ENCODE data around the gene TMEM115.
A peak's percentile ranks its signal among the peaks of the same experiment; 100 is the strongest.

TMEM115 gene

DNA sequence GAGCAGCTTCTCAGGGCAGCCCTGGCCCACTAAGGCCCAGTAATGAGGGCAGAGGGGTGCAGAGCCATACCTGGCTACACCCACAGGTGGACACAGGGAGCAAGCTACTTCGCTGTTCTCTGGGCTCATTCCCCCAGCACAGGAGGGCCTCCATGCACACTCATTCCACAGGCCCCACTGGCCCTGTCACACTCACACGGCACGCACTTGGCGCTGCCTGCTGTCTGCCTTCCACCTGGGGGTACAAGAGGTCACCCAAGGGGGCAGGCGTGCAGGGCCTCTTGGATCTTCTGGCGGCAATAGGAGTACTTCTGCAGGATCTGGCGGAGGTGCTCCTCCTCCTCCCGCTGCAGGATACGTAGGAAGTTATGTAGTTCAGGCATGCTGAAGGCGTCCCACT lies 29.0 kb downstream of the TMEM115 start:
- no peak for DNase-seq

DNA sequence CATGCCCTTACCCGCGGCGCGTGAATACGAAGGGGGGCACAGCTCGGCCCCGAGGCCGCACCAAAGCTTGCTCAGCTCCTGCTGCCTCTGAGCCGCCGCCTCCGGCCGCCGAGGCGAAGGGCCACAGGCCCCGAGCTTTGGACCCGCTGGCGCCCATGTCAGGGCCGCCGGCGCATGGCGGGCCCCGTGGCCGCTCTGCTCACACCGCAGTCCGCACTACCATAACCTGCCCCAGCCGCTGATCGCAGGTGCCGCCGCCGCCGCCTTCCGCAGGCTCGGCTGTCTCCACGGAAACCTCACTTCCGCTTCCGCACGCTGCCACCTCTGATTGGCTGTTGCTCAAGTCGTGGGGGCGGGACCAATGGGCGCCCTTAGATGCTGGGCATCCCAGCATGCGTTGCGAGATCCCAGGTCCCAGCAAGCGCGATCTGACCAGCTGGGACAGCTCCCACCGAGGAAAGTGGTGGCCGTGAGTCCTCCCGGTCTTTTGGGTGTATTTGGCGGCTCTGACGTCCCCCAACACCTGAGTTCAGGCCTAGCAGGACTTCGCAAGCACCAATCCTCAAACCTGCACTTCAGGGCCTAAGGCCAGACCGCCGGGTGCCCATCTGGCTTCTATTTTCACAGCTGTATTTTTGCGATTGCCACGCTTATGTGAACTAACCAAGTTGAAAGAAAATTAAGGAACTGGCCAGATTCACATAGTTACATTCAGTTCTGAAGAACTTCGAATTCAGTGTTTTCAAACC lies 31.2 kb downstream of the TMEM115 start, which contains the start of gene TUSC2:
Gene TUSC2 (minus strand): TSS at position 281 of the 749 bp plus-strand sequence. CDS start 124 bp downstream, at position 157.
- DNase-seq, result peak; percentile 92

DNA sequence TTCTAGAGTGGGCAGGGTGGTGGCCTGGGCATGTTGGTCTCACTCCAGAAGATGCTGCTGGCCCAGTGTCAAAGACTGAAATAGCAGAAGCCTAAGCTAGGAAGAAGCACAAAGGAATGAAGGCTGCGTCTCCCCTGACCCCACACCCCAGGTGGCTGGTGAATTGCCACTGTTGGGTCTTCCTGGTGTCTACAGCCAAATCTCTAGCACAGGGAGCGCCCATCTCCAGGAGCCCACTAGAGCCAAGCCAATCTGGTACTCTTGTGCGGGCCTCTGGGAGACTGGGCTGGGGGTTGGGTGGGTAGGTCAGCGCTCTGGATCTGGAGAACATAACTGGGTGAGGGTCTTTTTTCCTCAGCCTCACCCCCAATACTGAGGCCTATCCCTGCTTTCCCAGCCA lies 32.2 kb downstream of the TMEM115 start:
- DNase-seq, result no peak

DNA sequence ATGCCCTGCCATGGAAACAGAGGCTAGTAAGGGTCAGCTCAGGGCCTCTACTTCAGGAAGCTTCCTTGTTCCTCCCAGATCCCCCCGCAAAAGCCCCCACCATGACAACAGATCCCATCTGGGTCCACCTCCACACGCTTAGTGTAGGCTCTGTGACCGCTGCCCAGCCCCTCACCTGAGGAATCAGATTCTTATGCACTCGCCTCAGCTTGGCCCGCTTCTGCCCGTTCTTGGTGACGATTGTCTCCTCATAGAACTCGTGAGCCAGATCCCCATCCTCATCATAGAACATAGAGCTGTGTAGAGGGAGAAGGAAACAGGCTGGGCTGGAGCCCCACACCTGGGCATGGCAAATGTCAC lies 33.2 kb downstream of the TMEM115 start:
- DNase-seq, result no peak

DNA sequence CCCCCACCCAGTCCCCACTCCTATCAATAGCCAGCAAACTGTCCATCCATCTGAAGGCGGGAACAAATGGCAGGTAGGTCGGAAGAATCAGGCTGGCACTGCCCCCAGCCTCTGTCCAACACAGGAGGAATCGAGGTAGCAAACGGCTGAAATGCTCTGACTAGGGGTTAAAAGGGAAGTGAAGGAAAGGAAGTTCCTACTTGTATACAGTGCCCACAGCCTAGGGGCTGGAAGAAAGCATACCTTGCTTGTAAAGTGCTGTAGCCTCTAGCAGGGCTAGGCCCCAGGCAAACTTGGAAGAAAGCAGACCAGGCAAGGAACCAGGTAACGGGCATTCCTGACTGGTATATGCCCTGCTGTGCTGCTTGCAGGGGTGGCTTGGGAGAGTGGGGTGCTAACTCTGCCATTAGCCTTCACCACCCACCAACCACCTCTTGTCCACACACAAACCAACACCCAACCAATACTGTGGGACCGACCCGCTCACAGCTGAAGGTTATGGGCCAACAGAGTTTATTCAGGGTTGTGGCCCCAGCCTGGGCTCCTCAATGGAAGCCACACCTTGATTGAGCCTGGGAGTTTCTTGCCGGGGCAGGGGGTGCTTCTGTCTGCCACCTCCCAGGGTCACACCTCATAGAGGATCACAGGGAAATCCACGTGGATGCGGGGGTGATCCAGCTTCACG lies 33.7 kb downstream of the TMEM115 start:
- no peak for DNase-seq

DNA sequence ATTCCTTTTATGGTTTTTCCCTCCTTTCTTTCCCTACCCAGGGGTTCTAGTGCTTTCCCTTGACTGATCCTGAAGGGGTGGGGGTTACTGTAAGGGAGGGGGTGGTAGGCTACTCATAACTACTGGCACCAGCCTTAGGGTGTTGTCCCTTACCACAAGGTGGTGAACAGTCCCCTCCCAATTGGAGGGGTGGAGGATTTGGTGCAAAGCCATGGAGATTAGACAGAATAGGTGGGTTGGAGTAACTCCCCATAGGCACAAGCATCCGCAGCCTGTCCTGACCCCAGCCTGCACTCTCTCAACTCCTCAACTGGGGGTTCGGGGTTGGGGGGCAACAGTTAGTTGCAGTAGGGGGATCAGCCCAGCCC lies 34.2 kb downstream of the TMEM115 start:
- DNase-seq, result no peak

DNA sequence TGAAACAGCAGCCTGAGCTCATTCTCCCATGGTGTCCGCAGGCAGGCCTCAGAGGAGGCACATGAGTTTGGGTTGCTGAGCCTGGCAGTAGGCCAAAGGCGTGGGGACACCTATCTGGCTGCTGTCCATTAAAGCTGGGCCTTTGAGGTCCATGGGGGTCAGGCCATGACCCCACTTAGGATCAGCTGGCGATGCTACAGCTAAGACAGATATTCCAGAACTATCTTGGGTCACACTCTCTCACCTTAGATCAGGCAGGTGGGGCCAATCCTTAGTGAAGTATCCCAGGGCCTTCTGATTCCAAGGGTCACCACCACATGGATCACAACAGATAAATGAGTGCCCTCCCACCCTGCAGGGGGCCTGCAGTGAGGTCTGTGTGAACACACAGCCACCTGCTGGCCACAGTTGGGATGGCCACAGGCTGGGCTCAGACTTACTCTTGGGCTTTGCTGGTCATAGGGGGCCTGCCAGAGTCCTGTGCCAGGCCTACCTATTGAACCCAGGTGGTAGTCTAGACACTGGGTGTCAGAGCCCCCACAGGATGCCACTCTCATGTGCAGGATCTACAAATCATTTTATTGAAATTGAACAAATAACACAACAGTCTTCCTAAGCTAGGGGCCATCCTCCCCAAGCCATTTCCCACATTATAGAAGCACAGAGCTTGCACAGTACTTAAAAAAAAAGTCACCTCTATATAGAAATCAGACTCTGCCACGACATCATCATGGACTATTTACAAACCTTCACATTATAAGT lies 34.8 kb downstream of the TMEM115 start:
- DNase-seq, result peak; percentile 40

DNA sequence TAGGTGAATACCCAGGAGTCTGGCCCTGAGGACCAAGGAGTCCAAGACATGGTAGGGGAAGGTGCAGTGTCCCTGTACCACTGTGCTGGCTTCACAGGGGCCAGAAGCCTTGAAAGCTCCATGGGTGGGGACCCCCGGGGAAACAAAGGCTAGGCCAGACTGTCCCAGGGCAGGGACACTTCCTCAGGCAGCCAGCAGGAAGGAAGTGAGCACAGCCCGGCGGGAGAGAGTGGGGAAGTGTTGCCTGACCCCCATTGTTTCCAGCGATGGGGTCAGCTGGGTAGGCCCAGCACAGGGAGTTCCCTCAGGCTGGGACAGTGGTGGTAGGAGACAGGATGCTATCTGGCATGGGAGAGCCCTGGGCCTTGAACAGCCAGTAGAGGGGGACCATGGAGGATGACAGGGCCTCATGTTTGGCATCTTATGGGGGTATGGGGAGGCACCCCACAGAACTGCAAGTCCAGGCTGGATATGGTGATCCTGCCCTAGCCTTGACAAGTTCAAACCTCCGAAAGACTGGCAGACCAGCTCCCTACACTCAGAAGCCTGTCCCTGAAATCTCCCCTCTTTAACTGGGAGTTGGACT lies 35.6 kb downstream of the TMEM115 start:
- no peak for DNase-seq

DNA sequence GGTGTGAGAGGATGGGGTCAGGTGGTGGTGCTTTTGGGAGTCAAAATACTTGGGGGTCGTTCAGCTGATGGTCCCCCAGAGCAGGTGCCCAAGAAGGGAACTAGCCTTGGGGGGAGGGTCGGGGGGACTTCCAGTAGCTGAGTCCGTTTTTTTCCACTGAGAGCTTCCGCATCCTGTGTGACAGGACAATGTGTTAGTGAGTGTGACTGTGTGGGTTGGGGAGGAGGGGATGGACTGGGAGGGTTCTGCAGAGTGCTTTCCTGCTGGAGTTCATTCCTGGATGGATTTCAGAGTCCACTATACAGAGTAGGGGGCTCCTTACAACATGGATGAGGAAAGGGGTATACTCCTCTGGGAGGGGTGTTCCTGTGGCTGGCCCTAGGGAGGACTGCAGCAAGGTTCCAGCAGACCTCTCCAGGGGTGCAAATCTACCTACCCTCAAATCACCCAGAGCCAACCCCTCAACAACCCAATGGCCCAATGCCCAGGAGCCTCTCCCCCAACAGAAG lies 36.2 kb downstream of the TMEM115 start:
- no peak for DNase-seq

DNA sequence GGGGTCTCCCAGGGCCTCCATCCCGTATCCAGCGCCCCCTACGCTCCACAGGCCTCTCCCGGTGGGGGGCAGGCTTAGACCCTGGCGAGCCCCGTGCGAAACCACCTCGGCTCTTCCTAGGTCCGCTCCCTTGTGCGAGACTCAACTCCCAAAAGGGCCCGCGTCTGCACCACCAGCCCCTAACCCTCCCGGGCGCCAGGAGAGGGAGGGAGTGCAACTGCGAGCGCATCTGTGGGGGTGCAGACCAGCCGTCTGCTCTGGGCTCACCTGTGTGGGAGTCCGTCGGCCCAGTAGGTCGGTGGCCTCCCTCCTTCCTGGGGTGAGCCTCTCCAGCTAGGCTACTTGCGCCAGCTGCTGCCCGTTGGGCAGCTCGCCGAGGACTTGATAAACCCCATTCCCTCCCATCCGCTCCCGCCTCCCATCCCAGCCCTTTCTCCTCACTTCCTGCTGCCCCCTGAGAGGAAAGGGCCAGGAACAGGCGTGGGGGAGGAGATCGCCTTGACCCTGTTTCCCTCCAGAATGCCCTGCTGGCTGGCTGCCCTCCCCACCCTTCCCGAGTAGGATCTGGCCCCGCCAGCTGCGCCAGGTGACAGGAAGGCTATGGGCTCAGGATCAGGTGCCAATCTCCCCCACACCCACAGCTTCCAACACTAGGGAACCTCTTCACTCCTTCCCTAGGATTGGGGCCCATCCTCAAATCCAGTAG lies 36.8 kb downstream of the TMEM115 start, which contains the start of gene HYAL2:
Gene HYAL2 (minus strand): TSS at position 360 of the 706 bp plus-strand sequence. CDS start 2,256 bp downstream, outside the sequence.
- DNase-seq, result no peak

DNA sequence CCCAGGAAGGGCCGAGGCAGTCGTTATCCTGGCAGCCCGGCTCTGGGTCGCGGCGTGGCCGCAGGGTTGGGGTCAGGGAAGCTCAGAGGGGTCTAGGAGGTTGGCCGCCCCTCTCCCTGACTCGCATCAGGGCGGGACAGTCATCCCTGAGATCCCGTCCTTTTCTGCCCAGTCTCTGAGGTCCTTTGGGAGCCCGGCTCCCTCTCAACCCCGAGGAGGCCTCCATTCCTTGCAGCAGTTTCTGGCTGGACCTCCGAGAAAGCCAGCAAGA lies 37.3 kb downstream of the TMEM115 start:
- DNase-seq, result no peak

DNA sequence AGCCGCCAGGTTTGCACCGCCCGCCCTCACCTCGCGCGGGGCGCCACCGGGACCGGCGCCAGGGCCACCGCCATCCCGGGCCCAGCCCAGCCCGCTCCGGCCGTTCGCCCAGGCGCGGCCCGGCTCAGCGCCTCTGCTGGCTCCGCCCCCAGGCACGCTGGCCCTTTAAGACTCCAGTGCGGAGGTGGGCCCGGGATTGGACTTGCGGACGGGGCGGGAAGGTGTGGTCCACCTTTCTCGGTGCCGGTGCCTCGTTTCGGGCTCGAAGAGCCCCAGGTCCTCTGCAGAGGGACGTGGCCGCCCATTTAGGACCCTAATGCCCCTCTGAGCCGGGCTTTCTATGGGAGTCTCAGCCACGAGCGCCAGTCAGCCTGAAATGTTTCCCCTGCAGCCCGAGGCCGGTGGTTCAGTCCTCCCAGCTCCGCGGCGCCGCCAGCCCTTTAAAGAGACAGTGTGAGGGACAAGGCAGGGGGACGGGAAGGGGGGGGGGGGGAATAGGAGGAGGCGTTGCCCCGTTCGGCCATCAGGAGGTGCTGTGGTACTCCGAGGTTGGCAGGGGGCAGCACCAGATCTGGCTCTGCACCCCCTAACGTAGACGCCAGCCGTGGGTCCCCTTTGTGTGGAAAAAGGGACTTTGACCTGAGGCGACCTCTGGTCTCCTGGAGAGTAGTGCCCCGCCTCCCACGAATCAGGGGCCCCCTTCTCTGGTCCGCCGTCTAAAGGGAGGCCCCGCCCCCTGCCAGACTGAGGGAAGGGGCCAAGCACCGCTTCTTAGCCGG lies 37.8 kb downstream of the TMEM115 start:
- peak; percentile 74 for DNase-seq

DNA sequence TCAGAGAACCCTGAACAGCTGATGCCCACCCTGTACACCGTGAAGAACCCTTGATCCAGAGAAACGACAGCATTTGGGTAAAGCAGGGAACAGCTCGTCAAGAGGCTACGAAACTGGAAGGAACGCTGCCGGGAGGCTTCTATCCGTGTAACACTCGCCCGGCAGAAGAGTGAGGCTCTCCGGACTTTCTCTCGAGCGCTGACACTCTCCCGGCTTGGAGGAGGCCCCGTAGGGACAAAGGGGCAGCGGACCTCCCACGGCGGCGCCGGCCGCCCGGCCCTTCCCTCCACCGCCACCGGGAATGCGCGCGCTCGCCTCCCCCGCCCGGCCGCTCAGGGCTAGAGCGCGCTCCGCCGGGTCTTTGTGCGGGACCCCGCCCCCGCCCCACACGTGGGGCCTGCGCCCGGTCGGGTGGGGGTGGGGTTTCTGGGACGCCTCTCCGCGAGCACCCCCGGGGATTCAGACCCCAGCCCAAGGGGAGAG lies 38.4 kb downstream of the TMEM115 start:
- peak; percentile 55 for DNase-seq

DNA sequence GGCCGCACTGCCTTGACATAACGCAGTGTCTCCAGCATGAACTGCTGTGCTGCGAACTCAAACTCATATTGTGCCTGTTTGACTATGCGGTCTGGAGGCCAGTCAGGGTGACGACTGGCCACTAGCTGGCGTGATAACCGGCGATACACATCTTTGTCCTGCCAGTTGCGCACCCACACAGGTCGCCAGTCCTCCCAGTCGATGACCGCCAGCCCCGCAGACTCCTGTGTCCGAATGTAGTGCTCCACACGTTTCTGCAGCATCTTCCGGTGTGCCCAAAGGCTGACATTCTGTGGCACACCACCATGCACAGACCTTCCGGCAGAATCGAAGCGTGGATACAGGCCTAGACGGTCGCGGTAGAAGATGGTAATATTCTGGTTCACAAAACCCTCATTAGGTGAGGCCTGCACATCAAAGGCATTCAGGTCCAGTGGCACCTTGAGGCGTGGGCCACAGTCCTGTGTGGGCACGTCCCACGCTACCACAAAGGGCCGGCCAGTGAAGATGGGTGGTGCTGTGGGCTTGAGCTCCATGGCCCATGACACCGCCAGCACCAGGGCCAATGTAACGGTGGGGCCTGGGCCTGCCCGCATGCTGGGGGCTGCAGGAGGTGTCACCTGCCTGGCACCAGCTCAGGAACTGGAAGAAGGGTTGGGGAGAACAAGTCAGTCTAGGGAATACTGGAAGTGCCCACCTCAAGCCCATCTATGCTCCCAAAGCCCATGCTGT lies 39.3 kb downstream of the TMEM115 start:
- DNase-seq, result no peak

DNA sequence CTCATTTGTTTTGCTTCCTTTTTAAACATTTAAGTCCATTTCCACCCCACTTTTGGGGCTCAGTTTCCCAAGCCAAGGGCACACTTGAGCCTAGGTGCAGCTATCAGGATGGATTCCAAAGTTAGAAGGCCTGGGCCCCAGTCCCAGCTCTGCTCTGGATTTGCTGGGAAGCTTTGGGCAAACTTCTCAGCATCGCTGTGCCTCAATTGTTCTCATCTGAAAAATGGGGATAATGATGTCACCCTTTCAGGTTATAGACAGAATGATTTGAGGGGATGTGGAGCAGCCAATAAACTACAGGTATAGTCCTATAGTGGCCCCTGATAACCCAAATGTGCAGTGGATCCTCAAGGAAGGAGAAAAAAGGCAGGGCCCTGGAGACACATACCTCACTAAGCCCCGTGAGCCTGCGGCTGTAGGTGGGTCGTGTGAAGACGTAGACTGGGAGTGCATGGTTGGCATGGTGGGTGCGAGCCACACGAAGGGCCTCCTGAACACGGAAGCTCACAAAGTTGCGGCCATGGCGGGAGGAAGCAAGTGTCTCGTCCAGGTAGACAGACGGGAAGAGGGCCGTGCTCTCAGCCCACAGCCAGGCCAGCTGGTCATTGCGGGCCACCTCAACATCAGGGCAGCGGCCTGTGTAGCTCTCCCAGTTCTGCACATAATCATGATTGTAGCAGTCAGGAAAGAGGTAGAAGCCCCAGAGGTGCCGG lies 40.0 kb downstream of the TMEM115 start:
- DNase-seq, result no peak

DNA sequence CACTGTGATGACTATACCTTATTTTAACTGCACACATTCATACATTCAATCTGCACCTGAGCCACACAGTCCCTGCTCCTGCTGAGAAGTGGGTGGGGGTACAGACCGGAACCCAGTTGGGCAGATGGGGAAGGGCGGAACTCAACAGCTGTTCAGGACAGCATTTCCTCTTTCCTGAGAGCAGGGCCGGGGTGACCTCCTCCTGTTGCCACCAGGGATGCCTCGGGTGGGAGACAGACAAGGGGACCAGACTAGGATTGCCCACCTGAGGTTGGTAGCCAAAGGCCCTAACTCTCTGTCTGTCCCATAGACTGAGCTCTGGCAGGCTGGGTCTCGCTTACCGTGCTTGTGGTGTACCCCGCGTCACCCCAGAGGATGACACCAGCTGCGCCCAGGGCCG lies 40.7 kb downstream of the TMEM115 start:
- no peak for DNase-seq

DNA sequence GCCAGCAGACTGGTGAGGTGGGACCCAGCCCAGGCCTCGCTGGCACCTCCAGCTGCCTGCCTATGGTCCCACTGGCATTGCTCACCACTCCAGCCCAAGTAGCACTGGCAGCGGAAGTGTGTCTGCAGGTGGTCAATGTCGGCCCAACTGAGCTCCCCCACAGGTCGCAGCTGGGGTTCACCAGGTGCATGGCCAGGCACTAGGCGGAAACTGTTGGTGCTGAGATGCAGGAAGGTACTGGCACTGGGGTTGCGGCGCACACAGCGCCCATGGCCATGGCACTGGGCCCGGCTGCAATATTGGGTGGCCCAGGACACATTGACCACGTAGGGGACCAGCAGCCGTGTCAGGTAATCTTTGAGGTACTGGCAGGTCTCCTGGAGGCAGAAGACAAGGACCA lies 41.2 kb downstream of the TMEM115 start:
- DNase-seq, result no peak

DNA sequence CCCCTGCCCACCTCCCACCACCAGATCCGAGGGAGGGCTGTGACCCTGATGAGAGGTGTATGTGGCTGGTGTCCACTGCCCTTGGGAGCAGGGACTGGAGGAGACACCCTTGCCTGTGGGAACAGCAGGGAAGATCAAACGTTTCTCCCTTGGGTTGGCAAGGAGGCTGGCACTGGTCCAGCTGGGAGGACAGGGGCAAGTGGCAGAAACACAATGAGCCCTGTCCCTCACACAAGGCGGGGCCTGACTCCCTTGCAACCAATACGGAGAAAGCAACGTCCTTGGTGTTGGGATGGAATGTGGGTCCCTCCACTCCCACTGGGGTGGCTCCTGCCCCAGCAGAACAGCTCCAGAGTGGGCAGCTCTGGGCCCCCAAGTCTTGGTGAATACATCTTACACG lies 42.0 kb downstream of the TMEM115 start:
- no peak for DNase-seq

DNA sequence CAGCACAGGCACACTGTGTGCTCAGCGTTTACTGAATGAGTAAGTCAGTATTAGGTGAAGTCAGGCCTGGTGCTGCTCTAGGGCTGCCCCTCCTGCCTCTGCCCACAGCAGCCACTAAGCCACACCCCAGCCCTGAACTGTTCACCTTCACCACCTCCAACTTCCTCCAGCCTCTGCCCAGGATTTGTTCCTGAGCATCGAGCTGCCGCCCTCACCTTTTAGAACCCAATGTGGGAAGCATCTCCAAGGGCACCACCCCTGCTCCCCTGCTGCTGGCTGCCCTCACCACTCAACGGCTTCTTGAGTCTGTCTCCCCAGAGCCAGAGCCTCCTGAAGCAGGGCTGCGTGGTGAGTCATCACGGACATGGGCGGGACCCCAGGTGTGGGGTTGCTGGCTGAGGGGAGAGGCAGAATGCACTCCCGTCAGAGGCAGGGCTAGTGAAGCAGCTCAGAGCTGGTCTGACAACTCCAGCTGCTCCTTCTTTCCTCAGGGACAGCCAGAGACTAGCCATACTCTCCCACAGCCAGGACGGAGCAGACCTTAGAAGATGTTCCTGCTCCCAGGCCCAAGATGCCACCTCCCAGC lies 42.6 kb downstream of the TMEM115 start:
- DNase-seq, result peak; percentile 14

DNA sequence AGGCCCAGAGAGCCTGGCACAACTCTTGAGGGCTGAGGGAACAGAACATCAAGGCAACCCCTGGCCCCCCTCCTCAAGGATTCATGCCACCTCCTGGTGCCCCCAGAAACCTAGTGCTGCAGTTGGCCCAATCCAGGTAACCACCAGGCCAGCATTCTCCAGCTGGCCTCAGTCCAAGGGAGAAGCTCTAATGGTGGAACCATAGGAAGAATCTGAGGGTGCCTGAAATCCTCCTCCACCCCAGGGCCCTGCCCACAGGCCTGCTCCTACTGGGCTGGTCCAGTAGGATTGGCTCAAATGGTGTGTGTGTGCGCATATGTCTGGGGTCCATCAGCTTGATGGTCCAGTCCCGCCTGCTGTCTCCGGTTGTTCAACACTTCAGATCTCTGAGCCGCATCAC lies 44.5 kb downstream of the TMEM115 start:
- no peak for DNase-seq

Data from effector CD8-positive, alpha-beta T cell (primary cell).